Left cardiac atrium (tissue), 4 donors: ENCODE data around the gene ARCN1. TPM values are rescaled to one million over a fixed set of nuclear protein-coding genes. Genes with fewer than 3 reads are reported as not detected.

Experiments used
- ATAC-seq, 2 donors: fragments of 200-7000 bp; cut with Tn5 transposase; one replicate each; pipeline ENCODE4 v1.9.1; 2020; ENCODE audit warnings: mild to moderate bottlenecking in 2 of 2, moderate library complexity in 2 of 2
- DNase-seq: peaks from one replicate; pipeline ENCODE4 v3.0.0-alpha.2; 2020
- intact Hi-C, 2 donors: fragments of 100-400 bp; cut with DNase I; formaldehyde crosslinking; loops; one replicate each; pipeline versions ENCODE4 v1.14.1 to v1.15.1; 2022 to 2023
- total RNA-seq, 2 donors: library from RNA; stranded (reverse); fragmentation: NEBNext Ultra II Directional; extraction: Animal tissue kit (Norgen Biotek cat#: 25700); gene quantifications; one replicate each; pipeline ENCODE4 v1.2.1, GENCODE V29; 2021
- donor health status: DM: no; HTN: yes; CAD: no.
- donor health status: DM: no; HTN: yes; CAD: no; lungs with severe emphysema.
- donor health status: DM: yes; HTN: yes; CAD: no.
- donor health status: Dilated cardiomyopathy.

ARCN1 gene
- total RNA-seq, 2 donors from 2014 or later: 98.2 to 129 TPM

GRCh38 chr11:118614511-118614910 lies 42.3 kb downstream of the ARCN1 start:
- intact Hi-C loops: loop anchor here in 1 of 2 donors (5.0 kb wide), 1 partner anchor 37 kb away; no protein-coding TSS in a partner anchor
- ATAC-seq: no peak
- peak; percentile 6 for DNase-seq

GRCh38 chr11:118615282-118615975 lies 43.2 kb downstream of the ARCN1 start:
- no peak for ATAC-seq
- intact Hi-C loops: no loop called here
- peak; percentile 15 for DNase-seq

GRCh38 chr11:118615976-118616371 lies 43.8 kb downstream of the ARCN1 start:
- intact Hi-C loops: no loop called here
- no peak for ATAC-seq
- DNase-seq: peak; percentile 14

GRCh38 chr11:118618115-118618990 lies 46.1 kb downstream of the ARCN1 start:
- DNase-seq: peak; percentile 88
- intact Hi-C loops: no loop called here
- peak; percentile 7 to 28 for ATAC-seq

- peak; percentile 13 to 39 for ATAC-seq
- intact Hi-C loops: no loop called here
- DNase-seq: peak; percentile 78
Measured at GRCh38 chr11:118618991-118619375, 46.8 kb downstream of the ARCN1 start.

- peak; percentile 83 for DNase-seq
- intact Hi-C loops: no loop called here
Measured at GRCh38 chr11:118619444-118620197, 47.4 kb downstream of the ARCN1 start.

GRCh38 chr11:118620529-118621070 lies 48.4 kb downstream of the ARCN1 start:
- intact Hi-C loops: no loop called here
- peak in 1 of 2 donors; percentile 3 for ATAC-seq
- DNase-seq: peak; percentile 50

More at GRCh38 chr11:118619444-118620197, 47.4 kb downstream of the ARCN1 start:
- ATAC-seq: peak; percentile 12 to 51

- intact Hi-C loops: no loop called here
- ATAC-seq (peak; percentile 67 to 74), DNase-seq (peak; percentile 88)
Measured at GRCh38 chr11:118621071-118621783, 49.0 kb downstream of the ARCN1 start.

- no peak for ATAC-seq
- intact Hi-C loops: no loop called here
- no peak for DNase-seq
Measured at GRCh38 chr11:118621784-118622375, 49.7 kb downstream of the ARCN1 start.

GRCh38 chr11:118622376-118623268 lies 50.4 kb downstream of the ARCN1 start:
- DNase-seq (peak; percentile 74), ATAC-seq (peak; percentile 45 to 50)
- intact Hi-C loops: no loop called here

GRCh38 chr11:118623269-118623655 lies 51.1 kb downstream of the ARCN1 start:
- intact Hi-C loops: no loop called here
- peak; percentile 40 for DNase-seq

GRCh38 chr11:118625036-118625690 lies 53.0 kb downstream of the ARCN1 start:
- ATAC-seq (no peak), DNase-seq (no peak)
- intact Hi-C loops: no loop called here

More at GRCh38 chr11:118623269-118623655, 51.1 kb downstream of the ARCN1 start:
- ATAC-seq: no peak

GRCh38 chr11:118625976-118626375 lies 53.8 kb downstream of the ARCN1 start:
- DNase-seq (no peak), ATAC-seq (no peak)
- intact Hi-C loops: no loop called here

GRCh38 chr11:118627566-118627965 lies 55.4 kb downstream of the ARCN1 start:
- ATAC-seq (no peak), DNase-seq (no peak)
- intact Hi-C loops: no loop called here

- no peak for DNase-seq
- ATAC-seq: no peak
- intact Hi-C loops: no loop called here
Measured at GRCh38 chr11:118628031-118628430, 55.8 kb downstream of the ARCN1 start.

GRCh38 chr11:118628432-118628831 lies 56.2 kb downstream of the ARCN1 start:
- DNase-seq (peak; percentile 77), ATAC-seq (peak; percentile 55 to 76)
- intact Hi-C loops: no loop called here
